ENCODE results near the gene GDF3.
"Not testable (repeated sequence)": the region's sequence is repeated elsewhere in the genome, so short reads cannot be mapped to it uniquely, and the experiment has no call there.

Gene GDF3

GRCh38 chr12:7695566-7696197 is at the start of gene GDF3:
Gene GDF3 (minus strand): TSS chr12:7695775. CDS start chr12:7695728, 47 bp downstream.
- no peak for TF ChIP-seq CTCF (IDR thresholded peaks at IDR 0.05; ENCODE audit: borderline replicate concordance, extremely low read depth, low read length, poor library complexity, severe bottlenecking)
- no peak for TF ChIP-seq EZH2 (IDR thresholded peaks at IDR 0.05; ENCODE audit: borderline replicate concordance, low read depth, low read length, severe bottlenecking)
- no peak within 1 kb of the TSS for H2AFZ ChIP-seq (ENCODE audit: low read depth, low read length)
- DNase-seq = no peak
- H3K9me3 ChIP-seq (ENCODE audit: insufficient read depth, low read length, severe bottlenecking) = no peaks in the 10 kb centered on the region
- no peak within 1 kb of the TSS for H3K27ac ChIP-seq (ENCODE audit: low read length)
- no peak within 1 kb of the TSS for H3K9ac ChIP-seq (ENCODE audit: low read depth, low read length)
- H3K27me3 ChIP-seq (ENCODE audit: insufficient read depth, low read length, poor library complexity) = no peaks in the 10 kb centered on the region
- H3K79me2 ChIP-seq (ENCODE audit: insufficient read depth, low read length) = no peaks in the 10 kb centered on the region
- H3K4me3 ChIP-seq (ENCODE audit: low read depth in 1 of 2, low read length in 2 of 2) = no peak within 1 kb of the TSS
- H3K4me1 ChIP-seq (ENCODE audit: insufficient read depth, low read length) = no peaks in the 10 kb centered on the region
- H3K4me2 ChIP-seq (ENCODE audit: insufficient read depth, low read length) = no peak within 1 kb of the TSS
- H3K36me3 ChIP-seq (ENCODE audit: insufficient read depth, low read length) = no peaks in the 10 kb centered on the region
- no peaks in the 10 kb centered on the region for H4K20me1 ChIP-seq (ENCODE audit: insufficient read depth, low read length)
- no peak for ATAC-seq (ENCODE audit: insufficient read depth, low read depth)

GRCh38 chr12:7732993-7733392 is 37.4 kb upstream of the GDF3 start:
- H4K20me1 ChIP-seq (ENCODE audit: insufficient read depth, low read length) = no peaks in the 10 kb centered on the region
- H2AFZ ChIP-seq (ENCODE audit: low read depth, low read length) = no peak overlapping the region
- no peak overlapping the region for H3K4me3 ChIP-seq (ENCODE audit: low read depth in 1 of 2, low read length in 2 of 2)
- no peaks in the 10 kb centered on the region for H3K36me3 ChIP-seq (ENCODE audit: insufficient read depth, low read length)
- H3K4me2 ChIP-seq (ENCODE audit: insufficient read depth, low read length) = no peak overlapping the region
- H3K9ac ChIP-seq (ENCODE audit: low read depth, low read length) = no peak overlapping the region
- peaks cover 3% of the 10 kb centered on the region for H3K27me3 ChIP-seq (ENCODE audit: insufficient read depth, low read length, poor library complexity)
- no peaks in the 10 kb centered on the region for H3K79me2 ChIP-seq (ENCODE audit: insufficient read depth, low read length)
- ATAC-seq (ENCODE audit: insufficient read depth, low read depth) (no peak), DNase-seq (no peak)
- H3K27ac ChIP-seq (ENCODE audit: low read length) = no peak overlapping the region
- H3K9me3 ChIP-seq (ENCODE audit: insufficient read depth, low read length, severe bottlenecking) = no peaks in the 10 kb centered on the region
- TF ChIP-seq EZH2 (IDR thresholded peaks at IDR 0.05; ENCODE audit: borderline replicate concordance, low read depth, low read length, severe bottlenecking) (no peak), CTCF (IDR thresholded peaks at IDR 0.05; ENCODE audit: borderline replicate concordance, extremely low read depth, low read length, poor library complexity, severe bottlenecking) (no peak)
- no peaks in the 10 kb centered on the region for H3K4me1 ChIP-seq (ENCODE audit: insufficient read depth, low read length)

GRCh38 chr12:7731486-7731885 is 35.9 kb upstream of the GDF3 start:
- DNase-seq (no peak), ATAC-seq (ENCODE audit: insufficient read depth, low read depth) (no peak)
- H3K36me3 ChIP-seq (ENCODE audit: insufficient read depth, low read length) = no peaks in the 10 kb centered on the region
- H3K27me3 ChIP-seq (ENCODE audit: insufficient read depth, low read length, poor library complexity) = peaks cover 3% of the 10 kb centered on the region
- no peaks in the 10 kb centered on the region for H3K9me3 ChIP-seq (ENCODE audit: insufficient read depth, low read length, severe bottlenecking)
- no peaks in the 10 kb centered on the region for H3K4me1 ChIP-seq (ENCODE audit: insufficient read depth, low read length)
- H3K79me2 ChIP-seq (ENCODE audit: insufficient read depth, low read length) = no peaks in the 10 kb centered on the region
- no peaks in the 10 kb centered on the region for H4K20me1 ChIP-seq (ENCODE audit: insufficient read depth, low read length)
- TF ChIP-seq EZH2 (IDR thresholded peaks at IDR 0.05; ENCODE audit: borderline replicate concordance, low read depth, low read length, severe bottlenecking) (no peak), CTCF (IDR thresholded peaks at IDR 0.05; ENCODE audit: borderline replicate concordance, extremely low read depth, low read length, poor library complexity, severe bottlenecking) (no peak)
- no peak overlapping the region for H2AFZ ChIP-seq (ENCODE audit: low read depth, low read length)
- H3K27ac ChIP-seq (ENCODE audit: low read length) = no peak overlapping the region
- H3K9ac ChIP-seq (ENCODE audit: low read depth, low read length) = no peak overlapping the region
- no peak overlapping the region for H3K4me2 ChIP-seq (ENCODE audit: insufficient read depth, low read length)
- no peak overlapping the region for H3K4me3 ChIP-seq (ENCODE audit: low read depth in 1 of 2, low read length in 2 of 2)

- not testable (repeated sequence) for H3K27me3 ChIP-seq (ENCODE audit: insufficient read depth, low read length, poor library complexity); H3K27ac ChIP-seq (ENCODE audit: low read length); H2AFZ ChIP-seq (ENCODE audit: low read depth, low read length); H3K4me1 ChIP-seq (ENCODE audit: insufficient read depth, low read length); H3K4me3 ChIP-seq (ENCODE audit: low read depth in 1 of 2, low read length in 2 of 2); H4K20me1 ChIP-seq (ENCODE audit: insufficient read depth, low read length); H3K9me3 ChIP-seq (ENCODE audit: insufficient read depth, low read length, severe bottlenecking); H3K79me2 ChIP-seq (ENCODE audit: insufficient read depth, low read length); H3K9ac ChIP-seq (ENCODE audit: low read depth, low read length); H3K4me2 ChIP-seq (ENCODE audit: insufficient read depth, low read length); ATAC-seq (ENCODE audit: insufficient read depth, low read depth); H3K36me3 ChIP-seq (ENCODE audit: insufficient read depth, low read length); DNase-seq
Measured at GRCh38 chr12:7730984-7731383, 35.4 kb upstream of the GDF3 start.
